NB4 (cell line): ENCODE measurements around the gene TRIM71.

Source experiments
- MYC ChIP-seq: IDR thresholded peaks from 2 replicates; pipeline ENCODE4 v1.6.1; 2011; ENCODE audit warnings: low read depth, low read length
- POLR2A ChIP-seq: IDR thresholded peaks from 2 replicates; pipeline ENCODE4 v1.6.1; 2011; ENCODE audit warnings: mild to moderate bottlenecking; ENCODE audit not compliant: insufficient read length; ENCODE audit errors: extremely low read depth
- TF ChIP-seq, protein P1 (sequence below): IDR thresholded peaks from one replicate; pipeline ENCODE4 v1.5.1; 2012; ENCODE audit warnings: low read depth, low read length

DNA sequence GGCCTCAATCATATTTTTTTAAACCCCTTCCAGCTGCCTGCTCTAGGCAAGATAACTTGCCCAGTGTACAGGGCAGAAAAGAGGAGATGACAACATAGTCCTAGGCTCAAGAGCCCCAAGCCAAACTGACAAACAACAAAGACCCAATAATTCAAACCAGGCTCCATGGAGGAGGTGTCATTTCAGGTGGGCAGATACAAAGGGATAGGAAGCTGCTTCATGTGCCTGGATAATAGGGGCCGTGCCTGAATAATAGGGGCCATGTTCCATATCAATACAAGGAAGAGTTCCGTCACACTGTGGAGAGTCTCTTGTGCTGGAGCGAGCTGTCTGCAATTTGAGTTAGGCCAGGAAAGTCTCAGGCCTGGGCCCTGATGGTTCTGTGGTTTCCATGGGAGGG is 35.4 kb upstream of the TRIM71 start:
- no peak for TF ChIP-seq POLR2A
- TF ChIP-seq, protein P1, sequence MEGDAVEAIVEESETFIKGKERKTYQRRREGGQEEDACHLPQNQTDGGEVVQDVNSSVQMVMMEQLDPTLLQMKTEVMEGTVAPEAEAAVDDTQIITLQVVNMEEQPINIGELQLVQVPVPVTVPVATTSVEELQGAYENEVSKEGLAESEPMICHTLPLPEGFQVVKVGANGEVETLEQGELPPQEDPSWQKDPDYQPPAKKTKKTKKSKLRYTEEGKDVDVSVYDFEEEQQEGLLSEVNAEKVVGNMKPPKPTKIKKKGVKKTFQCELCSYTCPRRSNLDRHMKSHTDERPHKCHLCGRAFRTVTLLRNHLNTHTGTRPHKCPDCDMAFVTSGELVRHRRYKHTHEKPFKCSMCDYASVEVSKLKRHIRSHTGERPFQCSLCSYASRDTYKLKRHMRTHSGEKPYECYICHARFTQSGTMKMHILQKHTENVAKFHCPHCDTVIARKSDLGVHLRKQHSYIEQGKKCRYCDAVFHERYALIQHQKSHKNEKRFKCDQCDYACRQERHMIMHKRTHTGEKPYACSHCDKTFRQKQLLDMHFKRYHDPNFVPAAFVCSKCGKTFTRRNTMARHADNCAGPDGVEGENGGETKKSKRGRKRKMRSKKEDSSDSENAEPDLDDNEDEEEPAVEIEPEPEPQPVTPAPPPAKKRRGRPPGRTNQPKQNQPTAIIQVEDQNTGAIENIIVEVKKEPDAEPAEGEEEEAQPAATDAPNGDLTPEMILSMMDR: no peak
- no peak for TF ChIP-seq MYC
